SKM-1 treated with dmso at 0.1 percent for 144 hours (cell line): Measurements from ENCODE around the gene SPRED2.

Experiments
- DNase-seq: peaks from one replicate; lab custom pipeline; 2025; ENCODE audit not compliant: unreplicated experiment; lab: John Stamatoyannopoulos, UW

Gene SPRED2

GRCh38 chr2:65432227-65433190 lies at the start of gene SPRED2:
Gene SPRED2, minus strand, starts transcription at chr2:65432599. Its CDS starts 612 bp downstream, at chr2:65431987.
- DNase-seq, result peak; percentile 97

DNA sequence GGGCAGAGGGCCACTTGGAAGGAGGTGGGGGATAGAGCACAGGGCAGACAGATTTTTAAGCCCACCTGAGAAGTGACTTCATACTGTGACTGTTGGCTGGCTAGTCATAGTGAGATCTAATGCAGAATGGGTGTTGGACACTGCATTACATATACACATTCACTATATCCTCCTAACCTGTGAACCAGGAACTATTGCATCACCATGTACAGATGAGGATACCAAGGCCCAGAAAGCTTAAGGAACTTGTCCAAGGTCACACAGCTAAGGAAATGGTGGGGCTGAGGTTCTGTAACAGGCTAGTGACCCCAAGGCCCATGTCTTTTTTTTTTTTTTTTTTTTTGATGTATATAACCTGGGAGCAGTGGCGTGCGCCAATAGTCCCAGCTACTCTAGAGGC lies 49.6 kb upstream of the SPRED2 start:
- DNase-seq, result no peak

DNA sequence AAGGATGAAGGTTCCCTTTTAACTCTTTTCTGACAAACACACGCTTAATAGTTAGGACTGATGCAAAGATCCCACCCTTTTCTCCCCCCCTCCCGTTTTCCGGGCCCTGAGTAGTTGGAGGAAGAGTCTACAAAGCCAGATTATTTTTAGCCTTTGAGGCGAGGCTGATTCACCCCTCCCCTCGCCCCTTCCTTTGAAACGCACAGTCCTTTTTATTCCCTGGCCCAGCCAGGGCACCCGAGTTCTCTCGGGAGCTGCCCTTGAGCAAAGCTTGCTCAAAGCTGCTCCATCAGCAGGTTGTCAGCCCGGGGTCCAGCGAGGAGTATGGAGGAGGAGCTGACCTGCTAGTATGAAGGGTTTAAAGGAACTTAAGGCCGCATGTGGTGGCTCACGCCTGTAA lies 47.1 kb upstream of the SPRED2 start:
- no peak for DNase-seq

GRCh38 chr2:65478498-65479135 lies 46.2 kb upstream of the SPRED2 start:
- DNase-seq, result no peak

DNA sequence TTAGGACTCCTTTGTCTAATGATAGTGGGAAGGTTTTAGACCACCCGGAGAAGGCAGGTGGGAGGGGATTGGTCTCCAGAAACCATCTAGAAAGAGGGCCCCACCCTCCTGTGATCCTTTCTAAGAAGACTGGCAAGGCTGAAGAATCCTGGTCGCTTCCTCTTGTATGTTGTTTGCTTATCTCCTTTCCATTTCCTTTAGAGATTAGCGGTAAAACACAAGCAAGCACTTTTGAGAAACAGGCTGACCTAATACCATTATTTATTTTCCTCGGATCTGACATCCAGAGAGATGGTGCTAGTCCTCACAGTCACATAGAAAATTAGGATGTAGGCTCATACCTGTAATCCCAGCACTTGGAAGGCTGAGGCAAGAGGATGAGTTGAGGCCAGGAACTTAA lies 45.2 kb upstream of the SPRED2 start:
- no peak for DNase-seq

- no peak for DNase-seq
Measured at GRCh38 chr2:65476778-65477177, 44.4 kb upstream of the SPRED2 start.

GRCh38 chr2:65475000-65475399 lies 42.6 kb upstream of the SPRED2 start:
- no peak for DNase-seq

DNA sequence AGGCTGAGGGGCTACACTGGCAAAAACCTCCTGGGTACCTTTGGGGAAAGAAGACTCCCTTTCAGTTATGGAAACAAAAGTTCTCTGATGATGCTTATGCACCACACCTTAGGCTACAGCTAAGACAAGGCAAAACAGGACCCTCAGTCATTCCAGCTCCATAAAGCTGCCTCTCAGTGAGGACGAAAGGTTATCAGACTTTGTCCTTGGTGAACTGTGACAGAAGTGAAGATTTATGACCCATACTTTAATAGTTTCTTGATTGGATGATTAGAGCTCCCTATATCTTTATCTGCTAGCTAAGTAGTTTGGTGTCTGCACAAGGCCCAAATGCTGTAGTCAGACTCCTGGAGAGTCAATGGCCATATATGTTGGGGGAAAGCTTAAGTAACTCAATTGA lies 40.6 kb upstream of the SPRED2 start:
- DNase-seq, result no peak

DNA sequence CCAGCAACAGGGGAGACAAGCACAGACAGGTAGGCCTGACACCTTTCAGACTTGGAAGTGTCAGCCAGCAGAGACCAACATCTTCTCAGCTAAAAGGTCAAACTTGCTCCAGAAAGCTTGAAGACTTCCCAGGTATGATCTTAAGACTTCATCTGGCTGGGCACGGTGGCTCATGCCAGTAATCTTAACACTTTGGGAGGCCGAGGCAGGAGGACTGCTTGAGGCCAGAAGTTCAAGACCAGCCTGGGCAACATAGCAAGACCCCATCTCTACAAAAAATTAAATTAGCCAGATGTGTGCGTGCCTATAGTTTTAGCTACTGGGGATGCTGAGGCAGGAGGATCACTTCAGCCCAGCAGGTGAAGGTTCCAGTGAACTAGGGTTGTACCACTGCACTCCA lies 39.0 kb upstream of the SPRED2 start:
- DNase-seq, result no peak

DNA sequence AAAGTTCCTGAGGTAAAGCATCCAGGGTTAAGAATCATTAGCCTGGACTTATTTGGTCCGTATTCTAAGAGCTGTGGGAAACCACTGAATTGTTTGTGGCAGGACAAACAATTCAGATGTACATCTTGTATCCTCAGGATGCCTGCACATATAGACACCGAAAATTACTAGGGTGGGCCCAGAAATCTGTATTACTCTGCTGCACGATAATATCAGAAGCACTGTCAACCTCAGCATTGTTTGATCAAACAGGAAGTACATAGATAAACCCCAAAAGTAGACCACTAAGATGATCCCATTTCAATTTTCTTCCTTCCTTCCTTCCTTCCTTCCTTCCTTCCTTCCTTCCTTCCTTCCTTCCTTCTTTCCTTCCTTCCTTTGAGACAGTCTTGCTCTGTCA lies 34.2 kb upstream of the SPRED2 start:
- no peak for DNase-seq

DNA sequence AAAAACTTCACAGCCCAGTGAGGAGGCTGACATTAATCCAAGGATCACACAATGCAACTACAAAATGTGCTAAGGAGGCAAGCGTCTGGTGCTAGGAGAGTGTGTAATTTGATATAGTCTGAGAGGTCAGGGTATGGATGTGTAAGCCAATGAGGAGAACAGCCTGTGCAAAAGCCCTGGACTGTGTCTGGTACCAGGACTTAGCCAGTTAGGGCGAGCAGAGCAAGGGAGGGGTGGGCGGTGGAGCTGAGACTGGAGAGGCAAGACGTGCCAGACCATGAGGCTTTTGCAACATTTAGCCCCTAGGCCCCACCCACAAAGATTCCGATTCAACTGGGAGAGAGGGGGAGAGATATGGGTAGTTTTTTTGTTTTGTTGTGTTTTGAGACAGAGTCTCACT lies 33.5 kb upstream of the SPRED2 start:
- DNase-seq, result no peak

GRCh38 chr2:65465124-65465523 lies 32.7 kb upstream of the SPRED2 start:
- no peak for DNase-seq

- DNase-seq, result no peak
Measured at GRCh38 chr2:65464604-65465003, 32.2 kb upstream of the SPRED2 start.

DNA sequence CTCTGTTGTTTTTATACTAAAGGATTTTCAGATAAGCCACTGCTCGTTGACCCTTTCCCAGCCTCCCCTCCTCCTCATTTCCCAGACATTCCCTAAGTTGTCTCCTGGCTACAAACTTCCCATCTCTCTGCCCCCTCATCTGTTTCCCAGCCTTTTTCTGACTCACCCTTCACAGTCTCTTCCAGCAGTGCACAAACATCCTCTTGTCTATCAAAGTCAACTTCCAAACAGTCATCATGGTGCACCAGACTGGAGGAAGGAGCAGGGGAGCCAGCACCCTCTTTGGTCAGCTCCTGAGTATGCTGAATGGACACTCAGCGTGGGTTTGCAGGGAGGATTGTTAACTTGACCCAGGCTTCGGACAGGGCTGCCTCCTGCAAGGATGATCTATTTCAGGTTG lies 26.6 kb upstream of the SPRED2 start:
- DNase-seq, result no peak

GRCh38 chr2:65456886-65457285 lies 24.5 kb upstream of the SPRED2 start:
- DNase-seq, result no peak

- no peak for DNase-seq
Measured at GRCh38 chr2:65456064-65456463, 23.7 kb upstream of the SPRED2 start.

DNA sequence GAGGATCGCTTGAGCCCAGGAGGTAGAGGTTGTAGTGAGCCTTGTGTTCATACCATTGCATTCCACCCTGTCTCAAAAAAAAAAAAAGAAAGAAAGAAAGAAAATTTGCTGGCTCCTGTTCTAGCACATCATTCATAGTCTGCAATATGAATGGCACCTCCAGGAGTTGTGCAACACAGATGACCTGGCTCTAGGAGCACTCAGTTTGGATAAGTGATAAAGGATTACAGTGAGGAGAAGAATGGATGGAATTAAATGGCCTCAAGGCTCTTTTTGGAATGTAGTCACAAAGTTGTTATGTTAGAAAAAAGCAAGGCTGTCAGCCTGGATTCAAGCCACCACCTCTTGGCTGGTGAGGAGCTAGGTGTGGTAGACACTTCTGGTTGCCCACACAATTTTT lies 21.5 kb upstream of the SPRED2 start:
- DNase-seq, result no peak

- no peak for DNase-seq
Measured at GRCh38 chr2:65452150-65452895, 19.9 kb upstream of the SPRED2 start.

DNA sequence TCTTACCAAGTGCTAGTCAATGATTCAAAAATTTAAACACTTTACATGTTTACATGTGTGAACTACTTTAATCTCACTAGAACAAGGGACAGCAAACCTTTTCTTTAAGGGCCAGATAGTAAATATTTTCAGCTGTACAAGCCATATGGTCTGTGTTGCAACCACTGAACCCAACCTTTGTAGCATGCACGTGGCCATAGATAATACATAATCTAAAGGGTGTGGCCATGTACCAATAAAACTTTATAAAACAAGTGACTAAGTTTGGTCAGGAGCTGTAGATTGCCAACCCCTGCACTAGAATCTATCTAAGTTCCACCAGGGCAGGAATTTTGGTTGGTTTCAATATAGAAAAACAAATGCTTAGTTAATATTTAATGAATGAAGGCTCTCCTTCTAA lies 18.4 kb upstream of the SPRED2 start:
- no peak for DNase-seq

- DNase-seq, result peak; percentile 88
Measured at GRCh38 chr2:65450393-65450792, 18.0 kb upstream of the SPRED2 start.

DNA sequence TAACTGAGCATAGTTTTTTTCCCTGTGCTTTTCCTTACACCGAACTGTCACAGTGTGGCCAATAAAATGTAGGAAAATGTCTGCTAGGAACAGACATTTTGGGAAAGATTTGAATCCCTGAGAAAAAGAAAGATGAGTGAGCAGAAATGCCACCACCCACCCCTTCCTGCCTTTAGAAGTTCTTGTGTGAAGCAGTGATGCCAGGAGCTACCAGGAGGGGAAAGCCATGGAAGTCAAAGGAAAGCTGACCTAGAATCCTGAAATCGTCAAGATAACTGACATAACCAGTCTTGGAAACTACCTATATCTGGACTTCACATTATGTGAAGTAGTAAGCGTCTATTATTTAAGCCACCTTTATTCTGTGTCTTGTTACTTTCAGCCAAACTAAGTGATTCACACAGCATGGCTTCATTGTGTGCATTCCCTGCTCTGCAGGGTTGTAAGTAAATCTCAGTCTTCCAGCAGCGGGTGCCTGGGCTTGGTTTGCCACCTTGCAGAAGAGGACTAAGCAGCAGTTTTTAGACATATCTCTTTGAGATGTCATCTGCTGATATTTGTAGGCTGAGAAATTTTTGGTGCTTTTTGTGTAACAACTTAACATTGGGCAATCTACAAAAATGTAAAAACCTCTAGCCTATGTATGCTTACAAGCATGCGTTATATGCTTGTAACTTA lies 11.2 kb upstream of the SPRED2 start:
- no peak for DNase-seq
